ENCODE data around the gene SMIM38.

- no peak for TF ChIP-seq TAF1 (IDR thresholded peaks at IDR 0.05; ENCODE audit: borderline replicate concordance, insufficient read depth, low read length)
- no peak for TF ChIP-seq POLR2AphosphoS5 (IDR thresholded peaks at IDR 0.05; ENCODE audit: low read depth, low read length)
- TF ChIP-seq SIN3A (IDR thresholded peaks at IDR 0.05; ENCODE audit: borderline replicate concordance, insufficient read depth, low read length) = no peak
These were observed 23.2 kb downstream of the SMIM38 start for GRCh38 chr11:69178819-69179482.

Data from PFSK-1 (cell line).